ENCODE results near the gene TSSK1B.
"Not testable (repeated sequence)": the region's sequence is repeated elsewhere in the genome, so short reads cannot be mapped to it uniquely, and the experiment has no call there.

TSSK1B gene

GRCh38 chr5:113434889-113435288 is at the start of gene TSSK1B:
TSS of gene TSSK1B (minus strand) at chr5:113434989. CDS start at chr5:113434839, 150 bp downstream.
- in situ Hi-C loops (cut with MboI; ENCODE audit: low sequenced_read_pairs) = no loop called here

- in situ Hi-C loops (cut with MboI; ENCODE audit: low sequenced_read_pairs) = no loop called here
These were observed 45.5 kb upstream of the TSSK1B start for GRCh38 chr5:113480243-113480642.

- in situ Hi-C loops (cut with MboI; ENCODE audit: low sequenced_read_pairs) = no loop called here
These were observed 43.9 kb upstream of the TSSK1B start for GRCh38 chr5:113478691-113479090.

- in situ Hi-C loops (cut with MboI; ENCODE audit: low sequenced_read_pairs) = no loop called here
These were observed 39.4 kb upstream of the TSSK1B start for GRCh38 chr5:113474100-113474728.

GRCh38 chr5:113463032-113463431 is 28.2 kb upstream of the TSSK1B start:
- in situ Hi-C loops (cut with MboI; ENCODE audit: low sequenced_read_pairs) = no loop called here

GRCh38 chr5:113457106-113457505 is 22.3 kb upstream of the TSSK1B start:
- in situ Hi-C loops (cut with MboI; ENCODE audit: low sequenced_read_pairs) = not testable (repeated sequence)

GRCh38 chr5:113452941-113453340 is 18.2 kb upstream of the TSSK1B start:
- in situ Hi-C loops (cut with MboI; ENCODE audit: low sequenced_read_pairs) = no loop called here

GRCh38 chr5:113451797-113452196 is 17.0 kb upstream of the TSSK1B start:
- in situ Hi-C loops (cut with MboI; ENCODE audit: low sequenced_read_pairs) = no loop called here

GRCh38 chr5:113450929-113451328 is 16.1 kb upstream of the TSSK1B start:
- in situ Hi-C loops (cut with MboI; ENCODE audit: low sequenced_read_pairs) = no loop called here

GRCh38 chr5:113450462-113450861 is 15.7 kb upstream of the TSSK1B start:
- in situ Hi-C loops (cut with MboI; ENCODE audit: low sequenced_read_pairs) = no loop called here

- in situ Hi-C loops (cut with MboI; ENCODE audit: low sequenced_read_pairs) = no loop called here
These were observed 13.5 kb upstream of the TSSK1B start for GRCh38 chr5:113448252-113448651.

GRCh38 chr5:113447498-113448050 is 12.8 kb upstream of the TSSK1B start:
- in situ Hi-C loops (cut with MboI; ENCODE audit: low sequenced_read_pairs) = no loop called here

- in situ Hi-C loops (cut with MboI; ENCODE audit: low sequenced_read_pairs) = no loop called here
These were observed 11.7 kb upstream of the TSSK1B start for GRCh38 chr5:113446358-113446927.

- in situ Hi-C loops (cut with MboI; ENCODE audit: low sequenced_read_pairs) = no loop called here
These were observed 2.3 kb upstream of the TSSK1B start for GRCh38 chr5:113437111-113437510.

GRCh38 chr5:113435575-113435974 is 786 bp upstream of the TSSK1B start:
- in situ Hi-C loops (cut with MboI; ENCODE audit: low sequenced_read_pairs) = no loop called here

- in situ Hi-C loops (cut with MboI; ENCODE audit: low sequenced_read_pairs) = no loop called here
These were observed 752 bp downstream of the TSSK1B start for GRCh38 chr5:113433862-113434612.

GRCh38 chr5:113433071-113433470 is 1.7 kb downstream of the TSSK1B start:
- in situ Hi-C loops (cut with MboI; ENCODE audit: low sequenced_read_pairs) = no loop called here

- in situ Hi-C loops (cut with MboI; ENCODE audit: low sequenced_read_pairs) = no loop called here
These were observed 6.8 kb downstream of the TSSK1B start for GRCh38 chr5:113427871-113428574.

GRCh38 chr5:113425909-113426308 is 8.9 kb downstream of the TSSK1B start:
- in situ Hi-C loops (cut with MboI; ENCODE audit: low sequenced_read_pairs) = no loop called here

- in situ Hi-C loops (cut with MboI; ENCODE audit: low sequenced_read_pairs) = no loop called here
These were observed 13.1 kb downstream of the TSSK1B start for GRCh38 chr5:113421693-113422092.

GRCh38 chr5:113405530-113405929 is 29.3 kb downstream of the TSSK1B start:
- in situ Hi-C loops (cut with MboI; ENCODE audit: low sequenced_read_pairs) = no loop called here

Data from HL-60/S4 treated with retinoic acid at 250 ng/mL for 4 days and 3 days (cell line).